Measurements from ENCODE around the gene BEX1.
"Not testable (repeated sequence)": the region's sequence is repeated elsewhere in the genome, so short reads cannot be mapped to it uniquely, and the experiment has no call there.

Gene BEX1
- total RNA-seq = 0 to 0.71 (median 0.23) reads per million in 4 donors

DNA sequence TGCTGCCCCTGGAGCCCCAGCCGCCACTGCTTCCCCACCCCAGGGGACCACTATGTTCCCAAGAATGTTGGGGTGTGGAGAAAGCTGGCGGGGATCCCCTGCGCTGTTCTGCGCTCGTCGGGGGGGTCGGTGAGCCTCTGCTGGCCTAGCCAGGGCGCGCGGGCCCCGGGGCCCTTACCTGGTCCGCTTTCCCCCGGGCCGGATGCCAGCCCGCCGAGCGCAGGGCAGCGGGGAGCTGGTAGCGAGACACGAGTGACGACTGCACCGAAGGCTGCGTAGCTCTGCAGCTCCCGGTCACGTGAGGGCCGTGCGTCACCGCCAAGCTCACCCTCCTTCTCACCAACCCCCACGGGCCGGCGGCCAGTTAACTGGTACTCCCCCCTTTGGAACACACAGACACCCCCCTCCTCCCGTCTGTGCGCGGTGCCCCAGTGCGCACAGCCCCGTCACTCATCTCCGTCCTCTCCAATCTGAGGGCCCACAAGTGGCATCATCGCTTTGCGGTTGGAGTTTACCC lies at the start of gene BEX1:
BEX1 (minus strand) TSS at position 254 of the 517 bp plus-strand sequence. CDS start 897 bp downstream, outside the sequence.
- DNase-seq = peak in 2 of 5 donors; percentile 4 to 12

DNA sequence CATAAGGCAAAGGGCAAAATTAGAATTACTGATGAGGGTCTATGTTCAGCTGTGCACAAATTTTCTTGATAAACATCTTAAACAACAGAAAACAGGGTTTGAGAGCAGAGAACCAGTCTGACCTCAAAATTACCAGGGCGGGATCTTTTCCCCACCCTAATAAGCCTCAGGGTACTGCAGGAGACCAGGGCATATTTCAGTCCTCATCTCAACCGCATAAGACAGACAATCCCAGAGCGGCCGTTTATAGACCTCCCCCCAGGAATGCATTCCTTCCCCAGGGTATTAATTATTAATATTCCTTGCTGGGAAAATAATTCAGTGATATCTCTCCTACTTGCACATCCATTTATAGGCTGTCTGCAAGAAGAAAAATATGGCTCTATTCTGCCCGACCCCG lies 45.5 kb upstream of the BEX1 start:
- DNase-seq = not testable (repeated sequence)

DNA sequence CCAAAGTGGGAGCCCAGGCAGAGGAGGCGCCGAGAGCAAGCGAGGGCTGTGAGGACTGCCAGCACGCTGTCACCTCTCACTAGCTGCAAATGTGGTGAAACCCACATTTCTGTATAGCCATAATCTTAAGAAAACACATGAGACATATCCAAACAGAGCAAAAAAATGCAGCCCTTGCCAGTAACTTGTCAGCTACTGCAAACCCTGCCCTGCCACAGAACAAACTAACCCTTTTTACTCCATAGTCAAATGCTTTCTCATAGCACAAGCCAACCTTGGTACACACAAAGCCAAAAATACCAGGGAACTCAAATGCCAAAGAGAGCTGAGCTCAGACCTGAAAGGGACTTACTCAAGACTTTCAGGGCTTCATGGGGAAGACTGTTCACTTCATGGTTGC lies 43.9 kb upstream of the BEX1 start:
- no peak for DNase-seq

DNA sequence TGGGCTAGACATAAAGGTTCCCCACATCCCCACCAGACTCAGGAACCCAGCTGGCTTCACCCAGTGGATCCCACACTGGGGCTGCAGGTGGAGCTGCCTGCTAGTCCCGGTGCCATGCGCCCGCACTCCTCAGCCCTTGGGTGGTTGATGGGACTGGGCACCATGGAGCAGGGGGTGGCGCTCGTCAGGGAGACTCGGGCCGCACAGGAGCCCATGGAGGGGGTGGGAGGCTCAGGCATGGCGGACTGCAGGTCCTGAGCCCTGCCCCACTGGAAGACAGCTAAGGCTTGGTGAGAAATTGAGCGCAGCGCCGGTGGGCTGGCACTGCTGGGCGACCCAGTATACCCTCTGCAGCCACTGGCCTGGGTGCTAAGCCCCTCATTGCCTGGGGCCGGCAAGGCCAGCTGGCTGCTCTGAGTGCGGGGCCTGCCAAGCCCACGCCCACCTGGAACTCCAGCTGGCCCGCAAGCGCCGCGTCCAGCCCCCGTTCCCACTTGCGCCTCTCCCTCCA lies 43.3 kb upstream of the BEX1 start:
- DNase-seq = not testable (repeated sequence)

DNA sequence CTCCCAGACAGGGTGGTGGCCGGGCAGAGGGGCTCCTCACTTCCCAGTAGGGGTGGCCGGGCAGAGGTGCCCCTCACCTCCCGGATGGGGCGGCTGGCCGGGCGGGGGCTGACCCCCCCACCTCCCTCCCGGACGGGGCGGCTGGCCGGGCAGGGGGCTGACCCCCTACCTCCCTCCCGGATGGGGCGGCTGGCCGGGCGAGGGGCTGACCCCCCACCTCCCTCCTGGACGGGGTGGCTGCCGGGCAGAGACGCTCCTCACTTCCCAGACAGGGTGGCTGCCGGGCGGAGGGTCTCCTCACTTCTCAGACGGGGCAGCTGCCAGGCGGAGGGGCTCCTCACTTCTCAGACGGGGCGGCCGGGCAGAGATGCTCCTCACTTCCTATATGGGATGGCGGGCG lies 40.4 kb upstream of the BEX1 start:
- DNase-seq = not testable (repeated sequence)

DNA sequence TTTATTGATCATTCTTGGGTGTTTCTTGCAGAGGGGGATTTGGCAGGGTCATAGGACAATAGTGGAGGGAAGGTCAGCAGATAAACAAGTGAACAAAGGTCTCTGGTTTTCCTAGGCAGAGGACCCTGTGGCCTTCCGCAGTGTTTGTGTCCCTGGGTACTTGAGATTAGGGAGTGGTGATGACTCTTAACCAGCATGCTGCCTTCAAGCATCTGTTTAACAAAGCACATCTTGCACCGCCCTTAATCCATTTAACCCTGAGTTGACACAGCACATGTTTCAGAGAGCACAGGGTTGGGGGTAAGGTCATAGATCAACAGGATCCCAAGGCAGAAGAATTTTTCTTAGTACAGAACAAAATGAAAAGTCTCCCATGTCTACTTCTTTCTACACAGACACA lies 39.9 kb upstream of the BEX1 start:
- not testable (repeated sequence) for DNase-seq

DNA sequence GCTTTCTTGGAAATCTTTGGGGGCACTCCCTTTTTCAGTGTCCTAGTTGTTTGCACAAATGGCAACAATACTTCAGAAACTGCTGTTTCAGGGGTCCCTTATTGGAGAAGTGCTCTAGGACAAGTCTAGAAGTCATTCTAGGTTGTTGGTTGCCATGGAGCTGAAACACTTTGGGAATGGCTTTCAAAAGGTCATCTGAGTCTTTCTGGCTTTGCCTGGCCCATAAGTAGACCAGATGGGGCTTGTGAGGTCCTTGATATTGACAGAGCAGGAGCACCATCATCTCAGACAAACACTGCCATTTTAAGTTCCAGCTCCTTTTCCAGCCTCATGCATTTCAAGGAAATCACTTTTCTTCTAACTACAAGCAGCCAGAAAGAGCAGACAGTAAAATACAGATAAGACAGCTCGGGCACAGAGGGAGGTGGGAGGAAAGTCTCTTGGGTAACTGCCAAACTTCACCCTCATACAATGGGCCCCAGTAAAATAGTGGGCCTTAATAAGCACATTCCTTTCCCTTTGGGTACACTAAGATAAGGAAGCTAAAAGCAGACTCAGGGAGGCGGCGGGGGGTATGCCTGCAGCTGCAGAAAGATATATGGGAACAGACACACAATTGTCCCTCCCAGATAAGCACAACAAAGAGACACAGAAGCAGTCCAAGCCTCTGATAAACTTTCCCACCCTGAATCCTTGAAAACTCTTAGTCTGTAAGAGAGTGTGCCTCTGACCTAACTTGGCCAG lies 37.5 kb upstream of the BEX1 start:
- no peak for DNase-seq

DNA sequence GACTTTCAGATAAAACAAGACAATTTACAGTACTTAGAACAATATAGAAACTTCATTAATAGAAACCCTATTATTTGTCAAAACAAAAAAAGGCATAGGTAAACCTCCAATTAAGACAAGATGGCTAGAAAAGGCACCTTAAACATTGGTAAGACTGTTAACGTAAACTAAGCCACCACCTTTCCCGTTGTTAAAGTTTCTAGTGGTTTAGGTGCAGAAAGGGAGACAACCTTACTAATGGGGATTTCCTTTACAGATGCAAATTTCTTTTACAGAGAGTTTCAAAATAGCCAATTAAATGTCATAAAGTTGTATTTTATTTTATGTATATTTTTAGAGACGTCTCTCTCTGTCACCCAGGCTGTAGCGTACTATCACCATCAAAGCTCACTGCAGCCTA lies 36.5 kb upstream of the BEX1 start:
- DNase-seq = no peak

DNA sequence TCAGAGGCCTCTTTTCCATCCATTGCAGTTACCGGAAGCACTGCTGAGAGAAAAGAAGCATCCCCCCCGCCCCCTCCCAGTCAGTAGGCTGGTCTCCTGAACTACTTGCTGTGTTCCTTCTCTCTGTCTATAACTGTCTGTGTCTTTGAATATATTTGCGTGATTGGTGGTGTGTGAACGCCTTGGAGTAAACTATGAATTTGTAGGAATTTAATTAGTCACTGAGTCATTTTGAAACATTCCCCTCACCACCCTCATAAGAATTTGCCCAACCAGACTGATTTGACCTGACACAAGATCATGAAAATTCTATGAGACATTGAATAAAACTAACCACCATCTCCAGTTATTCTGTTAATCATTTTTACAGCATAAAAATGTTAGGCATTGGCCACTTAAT lies 35.7 kb upstream of the BEX1 start:
- no peak for DNase-seq

DNA sequence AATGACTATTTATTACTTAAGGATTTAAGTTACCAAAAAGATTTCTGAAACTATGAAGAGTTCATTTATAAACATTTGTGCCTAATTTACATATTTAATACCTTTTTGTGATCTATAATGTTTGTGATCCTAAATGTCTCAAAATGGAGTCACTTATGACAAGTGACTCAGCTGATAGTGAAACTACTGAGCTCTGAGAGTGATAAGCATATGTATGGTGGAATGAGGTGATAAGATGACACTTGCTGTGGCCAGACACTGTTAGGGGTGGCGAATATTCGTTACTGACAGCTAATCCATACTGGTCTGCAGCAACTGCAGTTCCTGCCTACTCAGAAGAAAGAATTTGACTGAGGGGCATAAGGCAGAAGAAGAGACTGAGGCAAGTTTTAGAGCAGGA lies 34.5 kb upstream of the BEX1 start:
- no peak for DNase-seq

DNA sequence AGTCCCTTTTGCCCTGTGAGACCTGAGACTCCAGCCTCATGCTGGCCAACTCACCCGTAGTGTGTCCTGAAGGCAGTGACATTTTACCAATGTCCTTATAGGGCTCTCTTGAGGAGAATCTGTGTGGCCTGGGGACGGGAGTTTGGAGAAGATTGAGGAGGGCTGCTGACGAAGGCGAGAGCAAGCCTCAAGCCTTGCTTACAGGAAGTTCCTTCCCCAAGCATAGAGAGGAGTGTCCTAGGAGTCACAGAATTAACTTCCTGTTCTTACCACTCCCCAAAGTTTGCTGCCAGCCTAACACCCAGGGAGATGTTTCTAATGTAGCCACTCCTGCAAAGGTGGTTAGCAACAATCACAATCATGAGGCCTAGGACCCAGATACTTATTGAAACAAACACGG lies 29.0 kb upstream of the BEX1 start, which contains the start of gene NXF3:
NXF3 (minus strand) TSS at position 202 of the 400 bp plus-strand sequence; CDS start at position 82, 120 bp downstream.
- no peak for DNase-seq

DNA sequence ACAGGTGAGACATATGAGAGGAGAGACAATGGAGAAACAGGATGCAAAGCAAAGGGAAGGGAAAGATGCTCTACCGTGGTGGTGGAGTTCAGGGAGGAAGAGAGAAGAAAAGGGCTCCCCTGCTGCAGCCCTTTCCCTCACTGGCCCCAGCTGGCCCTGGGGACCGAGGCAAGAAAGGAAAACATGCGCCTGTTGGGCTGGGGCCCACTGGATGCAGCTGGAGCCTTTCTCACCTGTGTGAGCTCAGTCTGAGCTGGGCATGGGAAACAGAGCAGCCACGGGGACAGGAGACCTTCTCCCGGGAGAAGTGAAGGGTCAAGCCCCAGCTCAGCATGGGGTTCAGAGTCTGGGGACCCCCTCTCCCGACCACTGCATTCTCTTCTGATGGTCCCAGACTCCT lies 17.1 kb upstream of the BEX1 start:
- DNase-seq = no peak

DNA sequence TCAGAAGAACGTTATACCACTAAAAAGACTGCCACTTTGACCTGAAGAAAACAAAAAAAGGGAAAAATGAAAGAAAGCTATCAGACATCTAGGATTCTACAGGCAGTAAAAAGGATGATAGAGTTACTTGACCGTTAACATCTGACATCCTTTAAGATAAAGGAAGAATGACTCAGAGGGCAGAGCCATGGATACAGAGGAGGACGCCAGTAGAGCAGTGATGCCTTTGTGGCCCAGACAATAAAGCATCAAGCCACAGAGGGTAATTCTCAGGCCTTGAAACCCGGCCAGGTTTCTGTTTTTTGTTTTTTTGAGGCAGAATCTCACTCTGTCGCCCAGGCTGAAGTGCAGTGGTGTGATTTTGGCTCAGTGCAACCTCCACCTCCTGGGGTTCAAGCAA lies 9.5 kb upstream of the BEX1 start:
- no peak for DNase-seq

DNA sequence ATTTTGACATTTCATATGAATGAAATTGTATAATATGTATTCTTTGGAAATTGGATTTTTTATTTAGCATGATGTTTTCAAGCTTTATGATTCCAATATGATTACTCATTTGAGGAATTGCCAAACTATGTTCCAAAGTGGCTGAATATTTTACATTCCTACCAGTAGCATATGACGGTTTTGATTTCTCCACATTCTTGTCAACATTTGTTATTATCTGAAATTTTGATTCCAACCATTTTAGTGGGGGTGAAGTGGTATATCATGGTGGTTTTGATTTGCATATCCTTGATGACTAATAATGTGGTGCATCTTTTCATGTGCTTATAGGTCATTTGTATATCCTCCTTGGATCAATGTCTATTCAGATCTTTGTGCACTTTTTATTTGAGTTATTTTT lies 2.6 kb upstream of the BEX1 start:
- DNase-seq = no peak

DNA sequence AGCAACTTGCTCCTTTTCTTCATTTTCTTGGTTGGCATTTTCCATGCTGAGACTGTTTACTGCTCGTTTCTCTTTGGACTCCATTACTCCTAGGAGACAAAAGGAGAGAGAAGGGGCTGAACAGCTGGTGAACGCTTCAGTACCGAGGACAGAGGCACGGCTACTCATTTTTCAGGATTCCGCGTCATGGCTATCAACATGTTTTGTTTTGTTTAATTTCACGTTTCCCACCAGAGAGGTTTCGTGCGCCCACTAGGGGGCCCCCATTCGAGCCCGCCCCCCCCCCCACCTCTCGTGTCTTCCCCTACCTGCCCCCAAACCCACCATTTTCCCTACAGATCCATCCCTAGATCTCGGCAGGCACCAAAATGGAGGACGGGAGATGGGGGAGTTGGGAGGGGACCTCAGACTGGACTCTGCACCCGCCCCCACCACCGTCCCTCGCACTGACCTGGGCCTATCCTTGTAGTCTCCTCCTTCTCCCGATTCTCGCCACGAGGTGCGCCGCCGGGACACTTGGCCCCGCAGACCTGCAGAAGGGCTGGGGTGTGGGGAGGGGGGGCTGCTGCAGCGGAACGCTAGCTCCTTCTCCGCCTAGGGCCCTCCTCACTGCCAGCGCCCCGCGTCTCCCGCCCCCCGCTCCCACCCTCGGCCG lies 653 bp downstream of the BEX1 start:
- no peak for DNase-seq

DNA sequence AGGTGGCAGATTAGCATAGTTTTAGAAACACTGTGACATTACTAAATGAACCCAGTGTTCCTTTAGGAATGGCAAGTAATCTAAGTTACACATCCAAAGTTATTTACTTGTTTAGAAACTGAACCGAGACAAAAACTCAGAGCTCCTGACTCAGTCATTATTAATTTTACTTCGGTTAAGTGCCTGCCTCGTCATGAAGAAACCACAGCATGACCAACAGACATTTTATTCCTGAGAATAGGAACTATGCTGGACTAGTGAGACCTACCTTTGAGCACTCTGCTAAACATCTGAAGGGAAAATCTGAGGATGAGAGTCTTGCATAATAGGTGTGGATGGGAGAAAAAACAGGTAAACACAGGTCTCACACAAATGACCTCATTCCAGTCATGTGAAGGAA lies 2.5 kb downstream of the BEX1 start:
- no peak for DNase-seq

DNA sequence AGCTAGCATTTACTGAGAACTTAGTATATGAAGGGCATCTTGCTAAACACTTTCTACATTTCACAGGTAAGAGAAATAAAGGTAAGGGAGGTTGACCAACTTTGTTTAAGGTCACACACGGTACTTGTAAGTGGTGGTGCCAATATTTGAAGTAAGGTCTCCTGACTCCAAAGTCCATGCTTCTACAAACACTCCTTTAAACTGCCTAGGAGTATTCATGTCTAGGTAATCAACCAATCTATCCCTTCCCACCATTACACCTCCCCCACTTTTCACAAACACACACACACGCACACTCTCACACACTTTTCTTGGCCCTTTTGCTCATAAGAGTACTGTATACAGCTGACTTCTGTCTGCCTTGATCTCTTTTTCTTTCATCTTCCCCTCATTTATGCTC lies 7.1 kb downstream of the BEX1 start:
- DNase-seq = no peak

DNA sequence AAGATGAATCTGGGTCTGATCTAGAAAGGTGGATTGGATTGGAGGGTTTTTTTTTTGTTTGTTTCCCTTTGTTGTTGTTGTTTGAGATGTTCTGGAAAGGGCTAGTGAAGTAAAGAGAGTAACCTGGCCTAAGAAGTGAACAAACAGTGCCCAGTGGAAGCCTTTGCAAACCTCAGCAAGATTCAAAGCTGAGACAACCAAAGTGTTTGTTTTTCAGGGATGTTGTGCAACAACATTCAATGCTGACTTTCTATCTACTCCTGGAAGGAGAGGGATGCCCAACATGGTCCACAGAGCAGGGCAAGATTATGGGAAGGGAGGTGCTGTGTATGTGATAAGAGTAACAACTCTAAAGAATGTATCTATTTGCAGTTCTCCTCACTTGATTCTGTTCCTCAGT lies 11.3 kb downstream of the BEX1 start:
- no peak for DNase-seq

DNA sequence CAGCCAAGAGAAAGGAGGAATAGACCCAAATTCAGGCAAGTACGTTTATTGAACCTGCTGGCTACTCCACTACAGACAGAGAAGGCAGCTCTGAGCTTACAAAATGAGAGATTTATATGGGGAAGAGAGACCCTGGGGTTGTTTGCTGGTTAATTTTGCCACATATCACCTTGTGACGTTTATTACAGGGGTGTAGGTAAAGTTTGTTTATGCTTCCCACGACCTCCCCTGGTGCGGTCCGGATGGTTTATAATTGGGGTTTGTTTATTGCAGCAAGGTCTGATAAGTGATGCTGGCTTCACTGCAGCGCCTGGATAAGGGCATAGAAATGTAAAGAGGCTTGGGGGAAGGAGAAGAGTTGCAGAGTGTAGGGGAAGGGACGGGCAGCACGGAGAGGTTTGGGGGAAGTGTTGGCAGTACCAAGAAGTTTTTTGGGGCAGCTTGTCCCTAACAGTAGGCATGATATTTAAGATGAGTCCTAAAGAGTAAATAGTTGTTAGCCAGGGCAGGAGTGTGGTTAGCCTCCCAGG lies 12.6 kb downstream of the BEX1 start:
- no peak for DNase-seq

DNA sequence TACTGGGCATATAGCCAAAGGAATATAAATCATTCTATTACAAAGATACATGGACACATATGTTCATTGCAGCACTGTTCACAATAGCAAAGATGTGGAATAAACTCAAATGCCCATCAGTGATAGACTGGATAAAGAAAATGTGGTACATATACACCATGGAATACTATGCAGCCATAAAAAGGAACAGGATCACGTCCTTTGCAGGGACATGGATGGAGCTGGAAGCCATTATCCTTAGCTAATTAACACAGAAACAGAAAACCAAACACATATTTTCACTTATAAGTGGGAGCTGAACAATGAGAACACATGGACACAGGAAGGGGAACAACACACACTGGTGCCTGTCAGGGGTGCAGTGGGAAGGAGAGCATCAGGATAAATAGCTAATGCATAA lies 30.6 kb downstream of the BEX1 start:
- not testable (repeated sequence) for DNase-seq

DNA sequence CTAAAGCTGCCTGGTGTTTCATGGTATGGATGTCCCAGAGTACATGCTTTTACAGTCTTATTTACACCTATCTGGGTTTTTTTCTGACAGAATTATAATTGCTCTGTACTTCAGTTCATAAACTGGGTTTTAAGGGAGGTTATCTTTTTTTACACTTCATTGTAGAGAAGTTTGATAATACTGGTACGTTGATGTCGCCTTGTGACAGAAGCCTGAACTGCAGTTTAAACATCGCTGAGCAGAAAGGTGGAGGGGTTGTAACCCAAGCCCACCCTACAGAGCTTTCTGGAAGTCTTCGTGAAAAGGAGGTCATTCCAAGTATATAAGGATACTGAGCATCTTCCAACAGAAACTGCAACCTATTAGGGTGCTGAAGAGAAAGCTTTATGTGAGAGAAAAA lies 46.4 kb downstream of the BEX1 start:
- DNase-seq = no peak

DNA sequence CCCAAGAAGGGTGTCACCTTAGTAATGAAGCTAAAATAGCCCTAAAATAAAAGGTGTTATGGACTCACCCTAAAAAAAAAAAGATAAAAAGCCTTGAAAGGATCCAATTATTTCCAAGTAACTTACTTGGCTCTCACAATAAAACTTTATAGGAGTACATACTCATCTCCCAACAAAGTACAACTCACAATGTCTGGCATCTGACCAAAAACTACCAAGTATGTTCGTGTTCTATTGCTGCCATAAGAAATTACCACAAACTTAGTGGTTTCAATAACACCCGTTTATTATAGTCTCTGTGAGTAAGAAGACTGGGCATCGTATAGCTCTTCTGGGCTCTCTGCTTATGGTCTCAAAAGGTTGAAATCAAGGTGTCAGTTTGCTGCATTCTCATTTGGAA lies 51.0 kb downstream of the BEX1 start:
- DNase-seq = no peak
